HG03135 (cell line): ENCODE measurements around the gene DLGAP1.

Source experiments
- ATAC-seq: cut with Tn5 transposase; IDR thresholded peaks from one replicate; pipeline ENCODE4 v1.9.1; 2021; ENCODE audit warnings: mild to moderate bottlenecking, moderate library complexity; ENCODE audit not compliant: unreplicated experiment

Gene DLGAP1

GRCh38 chr18:3675446-3675845 is 779.7 kb downstream of the DLGAP1 start:
- ATAC-seq: no peak

GRCh38 chr18:3671176-3671575 is 783.9 kb downstream of the DLGAP1 start:
- ATAC-seq: no peak

- no peak for ATAC-seq
Observed at GRCh38 chr18:3669376-3669775, 785.7 kb downstream of the DLGAP1 start.

- no peak for ATAC-seq
Observed at GRCh38 chr18:3667255-3668137, 787.6 kb downstream of the DLGAP1 start.

DNA sequence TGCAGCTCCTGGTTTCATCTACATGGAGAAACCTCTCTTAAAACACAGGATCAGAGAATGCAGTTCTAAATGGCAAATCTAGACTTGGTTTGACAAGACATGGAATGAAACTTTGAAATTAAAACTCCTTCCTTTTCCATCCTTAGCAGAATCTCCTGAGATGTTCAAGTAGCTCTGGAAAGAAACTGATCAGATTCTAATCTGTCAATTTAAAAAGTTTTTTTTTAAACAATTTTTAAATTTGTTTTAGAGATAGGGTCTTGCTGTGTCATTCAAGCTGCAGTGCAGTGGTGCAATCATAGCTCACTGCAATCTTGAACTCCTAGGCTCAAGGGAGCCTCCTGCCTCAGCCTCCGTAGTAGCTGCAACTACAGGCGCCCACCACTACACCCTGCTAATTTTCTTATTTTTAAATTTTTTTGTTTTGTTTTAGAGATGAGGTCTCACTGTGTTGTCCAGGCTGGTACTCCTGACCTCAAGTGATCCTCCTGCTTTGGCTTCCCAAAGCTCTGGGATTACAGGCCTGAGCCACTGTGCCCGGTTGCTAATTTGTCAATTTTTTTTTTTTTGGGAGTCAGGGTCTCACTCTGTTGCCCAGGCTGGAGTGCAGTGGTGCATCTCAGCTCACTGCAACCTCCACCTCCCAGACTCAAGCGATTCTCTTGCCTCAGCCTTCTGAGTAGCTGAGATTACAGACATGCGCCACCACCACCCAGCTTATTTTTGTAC is 788.4 kb downstream of the DLGAP1 start:
- no peak for ATAC-seq

GRCh38 chr18:3665780-3666525 is 789.2 kb downstream of the DLGAP1 start:
- ATAC-seq: no peak

- ATAC-seq: no peak
Observed at GRCh38 chr18:3665204-3665603, 789.9 kb downstream of the DLGAP1 start.

DNA sequence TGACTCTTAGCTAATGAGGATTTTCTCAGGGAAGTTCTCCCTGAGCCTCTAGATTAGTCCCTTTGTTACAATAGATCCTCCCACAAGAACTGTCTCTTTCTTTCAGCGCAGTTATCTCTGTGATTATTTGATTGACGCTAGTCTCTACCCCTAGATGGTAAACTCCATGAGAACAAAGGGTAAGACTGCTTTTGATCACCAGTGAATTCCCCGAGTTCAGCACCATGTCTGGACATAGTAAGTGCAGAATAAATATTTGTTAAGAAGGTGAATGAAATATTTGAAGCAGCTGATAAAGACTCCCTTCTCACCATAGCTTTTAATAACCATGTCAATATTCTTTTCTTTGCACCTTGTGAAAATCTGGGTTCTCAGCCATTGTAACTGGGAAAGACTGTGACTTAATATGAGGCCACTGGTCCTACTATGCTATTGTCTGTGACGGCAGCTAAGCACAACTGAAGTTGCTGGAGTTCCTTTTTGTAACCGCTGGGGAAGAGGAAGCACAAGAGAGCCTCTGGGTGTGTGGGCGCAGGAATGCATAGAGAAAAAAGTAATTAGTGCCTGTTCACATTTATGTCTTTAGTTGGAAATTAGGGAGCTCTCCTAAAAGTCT is 790.4 kb downstream of the DLGAP1 start:
- no peak for ATAC-seq

- ATAC-seq: no peak
Observed at GRCh38 chr18:3663870-3664512, 791.1 kb downstream of the DLGAP1 start.

- no peak for ATAC-seq
Observed at GRCh38 chr18:3661989-3662388, 793.1 kb downstream of the DLGAP1 start.

- no peak for ATAC-seq
Observed at GRCh38 chr18:3660739-3661515, 794.2 kb downstream of the DLGAP1 start.

GRCh38 chr18:3658529-3658928 is 796.6 kb downstream of the DLGAP1 start:
- no peak for ATAC-seq

DNA sequence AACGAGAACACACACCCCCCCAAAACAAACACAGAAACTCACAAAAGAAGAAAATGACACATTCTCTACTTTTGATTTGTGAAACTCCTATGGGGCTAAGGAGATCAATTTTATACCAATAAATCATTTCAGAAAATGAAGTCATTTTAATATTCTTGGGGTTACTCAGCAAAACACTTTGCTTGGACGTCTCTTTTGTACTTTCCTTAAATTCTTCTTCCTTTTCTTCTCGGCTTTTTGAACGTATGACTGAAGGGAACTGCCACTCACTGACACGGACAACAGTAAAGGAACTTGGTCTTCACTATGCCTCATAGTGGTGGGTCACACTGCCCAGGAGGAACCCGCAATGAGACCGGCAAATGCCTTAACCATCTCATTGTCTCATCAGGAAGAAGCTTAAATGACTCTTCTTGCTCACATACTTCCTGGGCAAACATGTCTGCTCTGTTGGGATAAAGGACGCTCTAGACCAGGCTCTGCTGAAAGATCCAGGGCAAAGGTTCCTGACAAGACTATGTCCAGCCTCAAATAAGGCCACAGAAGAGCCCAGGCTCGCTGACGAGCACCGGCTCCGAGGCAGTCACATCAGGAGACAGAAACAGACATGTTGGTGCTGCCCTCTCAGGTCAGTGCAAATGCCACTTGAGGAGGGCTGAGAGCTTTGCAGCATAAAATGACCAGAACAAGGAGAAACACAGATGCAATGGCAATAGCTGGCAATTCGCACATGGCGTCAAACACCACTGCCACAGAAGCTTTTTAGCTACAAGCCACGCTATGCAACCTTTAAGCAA is 799.7 kb downstream of the DLGAP1 start:
- no peak for ATAC-seq

DNA sequence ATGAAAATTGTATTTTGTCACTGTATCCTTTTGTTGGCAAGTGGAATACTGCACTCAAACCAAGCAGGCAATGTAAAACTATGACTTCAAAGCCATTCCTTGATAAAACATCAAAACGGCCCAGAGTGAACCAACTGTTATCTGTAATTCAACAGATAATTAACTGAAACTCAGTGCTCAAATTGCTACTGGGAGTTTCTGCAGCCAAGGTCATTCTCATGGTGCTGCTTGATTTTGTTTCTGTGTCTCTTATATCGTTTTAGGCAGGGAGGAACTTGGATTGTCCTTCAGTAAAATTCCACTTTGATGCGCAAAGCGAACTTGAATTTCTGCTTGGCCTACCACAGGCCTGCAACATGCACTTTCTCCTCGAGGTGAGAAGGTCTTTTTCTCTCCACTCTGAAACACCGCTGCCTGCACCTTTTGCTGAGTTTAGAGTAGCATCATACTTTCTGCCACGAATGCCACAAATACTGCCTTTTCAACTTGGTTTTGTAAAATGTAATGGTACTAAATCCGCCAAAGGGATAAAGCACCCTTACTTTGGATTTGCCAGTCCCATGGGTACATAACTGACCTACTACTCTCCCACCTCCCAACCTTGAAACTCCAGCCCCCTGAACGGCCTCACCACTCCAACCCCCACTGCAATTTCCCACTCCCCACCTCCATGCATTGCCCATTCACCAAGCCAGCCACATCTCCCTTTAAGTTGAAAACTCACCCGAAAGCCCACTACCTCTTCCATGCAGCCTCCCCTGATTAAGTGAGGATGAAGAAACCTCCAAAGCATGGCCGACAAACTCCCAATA is 800.5 kb downstream of the DLGAP1 start:
- no peak for ATAC-seq

- ATAC-seq: no peak
Observed at GRCh38 chr18:3653851-3654441, 801.2 kb downstream of the DLGAP1 start.

DNA sequence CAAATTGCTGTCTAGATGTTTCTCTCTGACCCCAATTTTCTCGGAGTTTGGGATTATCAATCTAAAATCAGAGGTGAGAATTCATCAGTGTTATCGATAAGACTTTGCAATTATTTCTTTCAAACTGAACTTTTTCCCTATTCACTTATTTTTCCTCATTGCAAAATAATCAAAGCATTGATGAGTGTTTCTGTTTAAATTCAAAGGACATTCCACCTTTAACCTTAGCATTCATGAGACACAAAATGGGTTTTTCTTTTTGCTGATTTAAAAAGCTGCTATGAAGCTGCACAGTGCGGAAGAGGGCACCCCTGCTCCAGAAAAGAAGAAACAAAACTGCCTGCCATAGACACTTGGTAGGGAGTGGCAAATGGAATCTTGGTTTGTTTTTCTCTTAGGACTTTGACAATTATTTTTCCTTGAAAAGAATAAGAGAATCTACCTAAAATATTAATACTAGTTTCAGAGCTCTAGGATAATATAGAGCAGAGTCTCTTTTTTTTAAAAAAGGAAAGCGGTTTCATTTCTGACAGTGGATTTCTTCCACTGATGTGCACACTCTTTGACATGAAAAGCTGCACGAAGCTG is 801.8 kb downstream of the DLGAP1 start:
- ATAC-seq: no peak
